Measurements from ENCODE around the gene MFSD11.

DNA sequence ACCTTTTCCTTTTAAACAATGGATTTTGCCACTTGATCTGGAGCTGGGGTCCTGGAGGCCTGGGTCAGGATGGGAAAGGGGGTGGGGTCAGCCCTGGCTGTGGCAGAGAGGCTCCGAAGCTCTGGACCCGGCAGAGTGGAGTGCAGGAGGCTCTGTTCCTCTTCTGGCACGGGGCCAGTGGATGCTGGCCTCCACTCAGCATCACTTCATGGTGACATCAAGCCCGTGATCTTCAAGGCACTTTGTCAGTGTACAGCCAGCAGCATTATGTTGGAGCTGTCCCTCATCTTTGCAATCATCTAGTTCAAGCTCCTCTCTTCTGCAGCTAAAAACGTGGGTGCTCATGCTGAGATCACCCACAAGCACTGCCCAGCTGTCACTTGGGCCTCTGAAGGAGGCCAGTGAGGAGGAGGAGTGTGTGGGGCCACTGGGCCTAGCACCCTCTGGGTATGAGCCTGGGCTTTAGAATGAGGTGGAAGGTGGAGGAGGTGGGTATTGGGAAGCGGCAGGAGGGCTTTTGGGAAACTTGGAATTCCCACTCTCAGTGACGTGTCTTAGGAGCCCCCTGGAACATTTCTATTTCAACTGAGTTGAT lies 84.4 kb downstream of the MFSD11 start:
- TF ChIP-seq, protein P1, sequence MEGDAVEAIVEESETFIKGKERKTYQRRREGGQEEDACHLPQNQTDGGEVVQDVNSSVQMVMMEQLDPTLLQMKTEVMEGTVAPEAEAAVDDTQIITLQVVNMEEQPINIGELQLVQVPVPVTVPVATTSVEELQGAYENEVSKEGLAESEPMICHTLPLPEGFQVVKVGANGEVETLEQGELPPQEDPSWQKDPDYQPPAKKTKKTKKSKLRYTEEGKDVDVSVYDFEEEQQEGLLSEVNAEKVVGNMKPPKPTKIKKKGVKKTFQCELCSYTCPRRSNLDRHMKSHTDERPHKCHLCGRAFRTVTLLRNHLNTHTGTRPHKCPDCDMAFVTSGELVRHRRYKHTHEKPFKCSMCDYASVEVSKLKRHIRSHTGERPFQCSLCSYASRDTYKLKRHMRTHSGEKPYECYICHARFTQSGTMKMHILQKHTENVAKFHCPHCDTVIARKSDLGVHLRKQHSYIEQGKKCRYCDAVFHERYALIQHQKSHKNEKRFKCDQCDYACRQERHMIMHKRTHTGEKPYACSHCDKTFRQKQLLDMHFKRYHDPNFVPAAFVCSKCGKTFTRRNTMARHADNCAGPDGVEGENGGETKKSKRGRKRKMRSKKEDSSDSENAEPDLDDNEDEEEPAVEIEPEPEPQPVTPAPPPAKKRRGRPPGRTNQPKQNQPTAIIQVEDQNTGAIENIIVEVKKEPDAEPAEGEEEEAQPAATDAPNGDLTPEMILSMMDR (IDR thresholded peaks at IDR 0.05): no peak
- no peak for TF ChIP-seq POLR2AphosphoS5 (IDR thresholded peaks at IDR 0.05; ENCODE audit: low read depth, low read length)

All from Panc1 (cell line).